ENCODE measurements around the gene DCP1A. TPM values are rescaled to one million over a fixed set of nuclear protein-coding genes. Genes with fewer than 3 reads are reported as not detected.

DCP1A gene
- total RNA-seq, 2 experiments from 2014 or later: 29.9 to 32.0 TPM

- H3K9me3 Mint-ChIP-seq: no peaks in the 10 kb centered on the region
- CTCF ChIA-PET: interaction anchor here (1.4 to 2.2 kb wide), 2 partner anchors 27 to 51 kb away, joined by 4 to 10 read pairs; no protein-coding TSS in a partner anchor
- ATAC-seq (no peak), DNase-seq (no peak)
- peaks cover 30% of the 10 kb centered on the region for H3K36me3 Mint-ChIP-seq (ENCODE audit: low read depth)
- no peaks in the 10 kb centered on the region for H3K27me3 Mint-ChIP-seq
- POLR2A ChIA-PET: interaction anchor here (1.4 kb wide), 1 partner anchor 9 kb away, joined by 4 read pairs; no protein-coding TSS in a partner anchor
- TF ChIP-seq CTCF (IDR thresholded peaks at IDR 0.05): no peak
- H3K27ac Mint-ChIP-seq: peak overlapping the region; percentile 6
- H3K4me3 Mint-ChIP-seq: no peak overlapping the region
- intact Hi-C loops (cut with micrococcal nuclease): no loop called here
- H3K4me1 Mint-ChIP-seq (ENCODE audit: low read depth): peaks cover 51% of the 10 kb centered on the region
Measured at GRCh38 chr3:53247619-53248018, 99.7 kb downstream of the DCP1A start.

- POLR2A ChIA-PET: interaction anchor here (1.8 to 5.0 kb wide), 2 partner anchors 9 to 11 kb away, joined by 5 to 20 read pairs; no protein-coding TSS in a partner anchor
- Mint-ChIP-seq H3K4me3 (no peak overlapping the region), H3K27me3 (no peaks in the 10 kb centered on the region), H3K9me3 (no peaks in the 10 kb centered on the region), H3K27ac (no peak overlapping the region), H3K4me1 (ENCODE audit: low read depth) (peaks cover 23% of the 10 kb centered on the region), H3K36me3 (ENCODE audit: low read depth) (peaks cover 37% of the 10 kb centered on the region)
- ATAC-seq (no peak), DNase-seq (no peak)
- intact Hi-C loops (cut with micrococcal nuclease): no loop called here
- no peak for TF ChIP-seq CTCF (IDR thresholded peaks at IDR 0.05)
- CTCF ChIA-PET: interaction anchor here (1.0 to 1.5 kb wide), 3 partner anchors 10 to 130 kb away, joined by 3 to 6 read pairs (median 4); no protein-coding TSS in a partner anchor
Measured at GRCh38 chr3:53244271-53244670, 103.1 kb downstream of the DCP1A start.

GRCh38 chr3:53243785-53244184, 103.6 kb downstream of the DCP1A start:
- peaks cover 23% of the 10 kb centered on the region for H3K4me1 Mint-ChIP-seq (ENCODE audit: low read depth)
- CTCF ChIA-PET: interaction anchor here (1.0 to 1.5 kb wide), 3 partner anchors 10 to 129 kb away, joined by 3 to 6 read pairs (median 4); no protein-coding TSS in a partner anchor
- H3K27me3 Mint-ChIP-seq: no peaks in the 10 kb centered on the region
- intact Hi-C loops (cut with micrococcal nuclease): no loop called here
- H3K27ac Mint-ChIP-seq: no peak overlapping the region
- ATAC-seq (no peak), DNase-seq (no peak)
- POLR2A ChIA-PET: interaction anchor here (5.0 kb wide), 1 partner anchor 10 kb away, joined by 20 read pairs; no protein-coding TSS in a partner anchor
- no peak overlapping the region for H3K4me3 Mint-ChIP-seq
- no peaks in the 10 kb centered on the region for H3K9me3 Mint-ChIP-seq
- H3K36me3 Mint-ChIP-seq (ENCODE audit: low read depth): peaks cover 37% of the 10 kb centered on the region
- no peak for TF ChIP-seq CTCF (IDR thresholded peaks at IDR 0.05)

- TF ChIP-seq CTCF (IDR thresholded peaks at IDR 0.05): no peak
- no peak for DNase-seq
- CTCF ChIA-PET: no interaction called here
- ATAC-seq: no peak
- H3K27me3 Mint-ChIP-seq: no peaks in the 10 kb centered on the region
- H3K4me3 Mint-ChIP-seq: no peak overlapping the region
- POLR2A ChIA-PET: interaction anchor here (5.0 kb wide), 1 partner anchor 10 kb away, joined by 20 read pairs; no protein-coding TSS in a partner anchor
- H3K36me3 Mint-ChIP-seq (ENCODE audit: low read depth): peaks cover 37% of the 10 kb centered on the region
- peaks cover 17% of the 10 kb centered on the region for H3K4me1 Mint-ChIP-seq (ENCODE audit: low read depth)
- H3K27ac Mint-ChIP-seq: no peak overlapping the region
- no peaks in the 10 kb centered on the region for H3K9me3 Mint-ChIP-seq
- intact Hi-C loops (cut with micrococcal nuclease): no loop called here
Measured at GRCh38 chr3:53243165-53243564, 104.2 kb downstream of the DCP1A start.

- Mint-ChIP-seq H3K4me3 (no peak overlapping the region), H3K27ac (no peak overlapping the region), H3K9me3 (no peaks in the 10 kb centered on the region), H3K4me1 (ENCODE audit: low read depth) (peaks cover 12% of the 10 kb centered on the region), H3K27me3 (no peaks in the 10 kb centered on the region), H3K36me3 (ENCODE audit: low read depth) (peaks cover 32% of the 10 kb centered on the region)
- DNase-seq (no peak), ATAC-seq (no peak)
- intact Hi-C loops (cut with micrococcal nuclease): no loop called here
- CTCF ChIA-PET: no interaction called here
- POLR2A ChIA-PET: interaction anchor here (5.0 kb wide), 1 partner anchor 11 kb away, joined by 20 read pairs; no protein-coding TSS in a partner anchor
- TF ChIP-seq CTCF (IDR thresholded peaks at IDR 0.05): no peak
Measured at GRCh38 chr3:53242642-53243041, 104.7 kb downstream of the DCP1A start.
